ENCODE results near the gene CLIC4. TPM values are rescaled to one million over a fixed set of nuclear protein-coding genes. Genes with fewer than 3 reads are reported as not detected.

Gene CLIC4
- polyA plus RNA-seq, 1 donor (not counting 4 experiments of a cell fraction or from before 2014, with no cell fraction given) = 130 TPM

DNA sequence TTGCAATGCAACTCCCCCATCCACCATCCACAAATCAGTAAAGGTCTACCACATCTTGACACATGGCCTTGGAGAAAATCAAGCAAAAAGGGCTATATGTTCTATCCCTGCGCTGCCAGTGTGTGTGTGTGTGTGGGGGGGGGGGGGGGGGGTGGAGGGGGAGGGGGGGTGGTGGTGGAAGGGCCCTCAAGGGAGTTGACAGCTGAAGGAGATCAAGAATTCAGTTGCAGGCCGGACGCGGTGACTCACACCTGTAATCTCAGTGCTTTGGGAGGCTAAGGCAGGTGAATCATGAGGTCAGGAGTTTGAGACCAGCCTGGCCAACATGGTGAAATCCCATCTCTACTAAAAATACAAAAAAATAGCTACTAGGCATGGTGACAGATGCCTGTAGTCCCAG is 37.6 kb upstream of the CLIC4 start:
- Histone ChIP-seq H3K36me3 (ENCODE audit: control insufficient read depth in 2 of 2, extremely low read depth in 1 of 2, insufficient read depth in 2 of 2, low read length in 2 of 2) (no peaks in the 10 kb centered on the region), H3K4me3 (ENCODE audit: control insufficient read depth in 2 of 3, extremely low read depth in 1 of 3, insufficient read depth in 2 of 3, low read depth in 1 of 3, low read length in 3 of 3) (no peak overlapping the region), H3K4me2 (ENCODE audit: control insufficient read depth, extremely low read depth, insufficient read depth, low read depth, low read length) (no peak overlapping the region), H3K27me3 (ENCODE audit: control insufficient read depth, extremely low read depth, insufficient read depth, low read length) (no peaks in the 10 kb centered on the region), H2AFZ (ENCODE audit: control insufficient read depth, low read length) (no peak overlapping the region), H3K9me1 (ENCODE audit: control insufficient read depth, extremely low read depth, insufficient read depth, low read length) (no peaks in the 10 kb centered on the region), H3K79me2 (ENCODE audit: control insufficient read depth, insufficient read depth, low read length) (no peaks in the 10 kb centered on the region), H3K9me3 (ENCODE audit: control insufficient read depth, low read depth, low read length) (no peaks in the 10 kb centered on the region), H3K27ac (ENCODE audit: control insufficient read depth, insufficient read depth, low read length) (no peak overlapping the region), H4K20me1 (ENCODE audit: control insufficient read depth, extremely low read depth, insufficient read depth, low read length) (no peaks in the 10 kb centered on the region), H3K9ac (ENCODE audit: control insufficient read depth, extremely low read depth, insufficient read depth, low read length) (no peak overlapping the region), H3K4me1 (ENCODE audit: control insufficient read depth, extremely low read depth, insufficient read depth, low read length) (peaks cover 21% of the 10 kb centered on the region)
- dilution Hi-C loops (cut with MboI; ENCODE audit: extremely low pct_ligation_motif_present, low sequenced_read_pairs) = no loop called here
- no peak for TF ChIP-seq EZH2 (IDR thresholded peaks at IDR 0.05; ENCODE audit: low read length)
- TF ChIP-seq, protein P1, sequence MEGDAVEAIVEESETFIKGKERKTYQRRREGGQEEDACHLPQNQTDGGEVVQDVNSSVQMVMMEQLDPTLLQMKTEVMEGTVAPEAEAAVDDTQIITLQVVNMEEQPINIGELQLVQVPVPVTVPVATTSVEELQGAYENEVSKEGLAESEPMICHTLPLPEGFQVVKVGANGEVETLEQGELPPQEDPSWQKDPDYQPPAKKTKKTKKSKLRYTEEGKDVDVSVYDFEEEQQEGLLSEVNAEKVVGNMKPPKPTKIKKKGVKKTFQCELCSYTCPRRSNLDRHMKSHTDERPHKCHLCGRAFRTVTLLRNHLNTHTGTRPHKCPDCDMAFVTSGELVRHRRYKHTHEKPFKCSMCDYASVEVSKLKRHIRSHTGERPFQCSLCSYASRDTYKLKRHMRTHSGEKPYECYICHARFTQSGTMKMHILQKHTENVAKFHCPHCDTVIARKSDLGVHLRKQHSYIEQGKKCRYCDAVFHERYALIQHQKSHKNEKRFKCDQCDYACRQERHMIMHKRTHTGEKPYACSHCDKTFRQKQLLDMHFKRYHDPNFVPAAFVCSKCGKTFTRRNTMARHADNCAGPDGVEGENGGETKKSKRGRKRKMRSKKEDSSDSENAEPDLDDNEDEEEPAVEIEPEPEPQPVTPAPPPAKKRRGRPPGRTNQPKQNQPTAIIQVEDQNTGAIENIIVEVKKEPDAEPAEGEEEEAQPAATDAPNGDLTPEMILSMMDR (optimal IDR thresholded peaks at IDR 0.05 in 1 of 3, IDR thresholded peaks at IDR 0.05 in 1 of 3, conservative IDR thresholded peaks at IDR 0.05 in 1 of 3; ENCODE audit: extremely low read depth in 1 of 3, insufficient read depth in 2 of 3, low read length in 3 of 3) = no peak
- FAIRE-seq (no peak), DNase-seq (ENCODE audit: low read depth, low spot score) (no peak)

DNA sequence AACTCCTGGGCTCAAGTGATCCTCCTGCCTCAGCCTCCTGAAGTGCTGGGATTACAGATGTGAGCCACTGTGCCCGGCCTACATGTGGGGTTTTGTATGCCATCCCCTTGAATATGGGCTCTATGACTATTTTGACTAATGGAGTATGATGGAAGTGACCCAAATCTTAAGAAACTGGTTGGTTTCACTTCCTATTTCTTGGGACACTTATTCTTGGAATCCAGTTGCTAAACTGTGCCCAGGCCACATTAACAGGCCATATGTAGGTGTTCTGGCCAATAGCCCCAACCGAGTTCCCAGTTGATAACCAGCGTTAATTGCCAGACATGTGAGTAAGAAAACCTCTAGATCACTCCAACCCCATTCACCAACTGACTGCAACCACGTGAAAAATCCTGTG is 36.3 kb upstream of the CLIC4 start:
- H2AFZ ChIP-seq (ENCODE audit: control insufficient read depth, low read length) = no peak overlapping the region
- no peak overlapping the region for H3K9ac ChIP-seq (ENCODE audit: control insufficient read depth, extremely low read depth, insufficient read depth, low read length)
- H3K79me2 ChIP-seq (ENCODE audit: control insufficient read depth, insufficient read depth, low read length) = no peaks in the 10 kb centered on the region
- no peak overlapping the region for H3K27ac ChIP-seq (ENCODE audit: control insufficient read depth, insufficient read depth, low read length)
- H3K9me3 ChIP-seq (ENCODE audit: control insufficient read depth, low read depth, low read length) = no peaks in the 10 kb centered on the region
- no peaks in the 10 kb centered on the region for H3K27me3 ChIP-seq (ENCODE audit: control insufficient read depth, extremely low read depth, insufficient read depth, low read length)
- H3K4me3 ChIP-seq (ENCODE audit: control insufficient read depth in 2 of 3, extremely low read depth in 1 of 3, insufficient read depth in 2 of 3, low read depth in 1 of 3, low read length in 3 of 3) = no peak overlapping the region
- FAIRE-seq (no peak), DNase-seq (ENCODE audit: low read depth, low spot score) (no peak)
- H3K4me2 ChIP-seq (ENCODE audit: control insufficient read depth, extremely low read depth, insufficient read depth, low read depth, low read length) = no peak overlapping the region
- H3K36me3 ChIP-seq (ENCODE audit: control insufficient read depth in 2 of 2, extremely low read depth in 1 of 2, insufficient read depth in 2 of 2, low read length in 2 of 2) = no peaks in the 10 kb centered on the region
- H3K9me1 ChIP-seq (ENCODE audit: control insufficient read depth, extremely low read depth, insufficient read depth, low read length) = no peaks in the 10 kb centered on the region
- H4K20me1 ChIP-seq (ENCODE audit: control insufficient read depth, extremely low read depth, insufficient read depth, low read length) = no peaks in the 10 kb centered on the region
- TF ChIP-seq, protein P1 (optimal IDR thresholded peaks at IDR 0.05 in 1 of 3, IDR thresholded peaks at IDR 0.05 in 1 of 3, conservative IDR thresholded peaks at IDR 0.05 in 1 of 3; ENCODE audit: extremely low read depth in 1 of 3, insufficient read depth in 2 of 3, low read length in 3 of 3) = no peak
- no peak for TF ChIP-seq EZH2 (IDR thresholded peaks at IDR 0.05; ENCODE audit: low read length)
- H3K4me1 ChIP-seq (ENCODE audit: control insufficient read depth, extremely low read depth, insufficient read depth, low read length) = peaks cover 29% of the 10 kb centered on the region
- dilution Hi-C loops (cut with MboI; ENCODE audit: extremely low pct_ligation_motif_present, low sequenced_read_pairs) = no loop called here

Measured in keratinocyte (primary cell).